ENCODE results near the gene GEMIN4. TPM values are rescaled to one million over a fixed set of nuclear protein-coding genes. Genes with fewer than 3 reads are reported as not detected.
A peak's percentile ranks its signal among the peaks of the same experiment; 100 is the strongest.

The GEMIN4 gene
- total and polyA plus RNA-seq, 4 donors, result 8.1 to 15.8 (median 14.5) TPM

DNA sequence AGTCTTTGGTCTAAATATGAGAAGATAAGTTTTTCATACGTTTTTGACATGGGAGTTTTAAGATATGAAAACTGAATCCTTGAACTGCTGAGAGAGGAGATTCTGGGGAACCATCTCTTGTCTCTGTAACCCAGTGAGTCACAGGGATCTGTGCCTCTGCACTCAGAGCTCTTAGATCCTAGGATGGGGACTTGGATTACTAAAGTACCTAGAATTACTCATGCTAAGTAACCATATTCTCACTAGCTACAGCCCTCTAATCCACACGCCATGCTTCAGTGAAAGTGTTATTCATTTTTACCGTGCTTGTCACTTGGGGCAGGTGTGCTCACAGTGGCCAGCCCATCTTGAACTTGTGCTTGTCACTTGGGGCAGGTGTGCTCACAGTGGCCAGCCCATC, 32.1 kb upstream of the GEMIN4 start:
- H3K36me3 ChIP-seq (ENCODE audit: control insufficient read depth, insufficient read depth, low read length), result peaks cover 25% of the 10 kb centered on the region
- H3K4me3 ChIP-seq (ENCODE audit: low read depth, low read length), result no peak overlapping the region
- H3K27me3 ChIP-seq (ENCODE audit: control insufficient read depth, insufficient read depth, low read length), result no peaks in the 10 kb centered on the region
- H3K27ac ChIP-seq (ENCODE audit: low read depth, low read length), result no peak overlapping the region
- DNase-seq (ENCODE audit: low read depth in 4 of 6, low spot score in 6 of 6), result no peak
- H3K9me3 ChIP-seq (ENCODE audit: control insufficient read depth, insufficient read depth, low read length), result no peaks in the 10 kb centered on the region
- 84% methylated on average over 3 of the region's 3 CpGs for WGBS (ENCODE audit: insufficient coverage)
- peaks cover 20% of the 10 kb centered on the region for H3K4me1 ChIP-seq (ENCODE audit: control insufficient read depth, insufficient read depth, low read length)

DNA sequence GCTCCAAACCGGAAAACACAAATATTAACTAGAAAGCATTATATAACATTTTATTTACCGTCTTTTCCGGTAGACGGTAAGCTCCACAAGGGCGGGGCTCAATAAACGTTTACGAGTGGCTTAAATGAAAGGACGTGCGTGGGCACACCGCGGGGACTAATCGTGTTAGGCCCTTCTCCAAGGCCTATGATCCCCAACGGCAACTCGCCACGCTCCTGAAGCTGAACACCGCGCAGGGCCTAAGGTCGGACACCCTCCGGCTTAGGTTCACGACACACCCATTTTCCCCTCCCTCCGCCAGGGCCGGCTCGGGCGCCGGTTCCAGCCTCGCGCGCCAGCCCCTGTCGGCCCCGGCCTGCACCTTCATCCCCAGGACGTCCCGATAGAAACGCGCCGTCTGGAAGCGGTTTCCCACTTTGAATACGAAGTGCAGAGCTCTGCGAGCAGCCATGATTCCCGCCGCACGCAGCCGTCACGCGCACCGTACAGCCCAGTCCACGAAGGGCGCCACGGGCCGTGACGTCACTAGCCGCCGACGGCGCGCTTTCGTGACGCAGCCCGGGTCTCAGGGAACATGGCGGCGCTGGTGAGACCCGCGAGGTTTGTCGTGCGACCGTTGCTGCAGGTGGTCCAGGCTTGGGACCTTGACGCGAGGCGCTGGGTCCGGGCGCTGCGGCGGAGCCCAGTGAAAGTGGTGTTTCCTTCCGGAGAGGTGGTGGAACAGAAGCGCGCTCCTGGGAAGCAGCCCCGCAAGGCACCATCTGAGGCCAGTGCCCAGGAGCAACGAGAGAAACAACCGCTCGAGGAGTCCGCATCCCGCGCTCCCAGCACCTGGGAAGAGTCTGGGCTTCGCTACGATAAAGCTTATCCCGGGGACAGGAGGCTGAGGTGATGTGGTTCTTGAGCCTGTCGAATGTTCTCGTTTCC, 30.0 kb upstream of the GEMIN4 start, which contains the start of the genes GLOD4 and MRM3:
GLOD4 (minus strand) TSS at position 476 of the 927 bp plus-strand sequence; CDS start at position 451, 25 bp downstream.
MRM3 (plus strand) TSS at position 549 of the 927 bp plus-strand sequence; CDS start at position 575, 26 bp downstream.
- Histone ChIP-seq H3K4me1 (ENCODE audit: control insufficient read depth, insufficient read depth, low read length) (peaks cover 20% of the 10 kb centered on the region), H3K27me3 (ENCODE audit: control insufficient read depth, insufficient read depth, low read length) (no peaks in the 10 kb centered on the region), H3K27ac (ENCODE audit: low read depth, low read length) (peak within 1 kb of the TSS; percentile 75), H3K9me3 (ENCODE audit: control insufficient read depth, insufficient read depth, low read length) (no peaks in the 10 kb centered on the region), H3K36me3 (ENCODE audit: control insufficient read depth, insufficient read depth, low read length) (peaks cover 22% of the 10 kb centered on the region), H3K4me3 (ENCODE audit: low read depth, low read length) (peak within 1 kb of the TSS; percentile 97)
- WGBS (ENCODE audit: insufficient coverage), result under 1% methylated on average over 87 of the region's 87 CpGs
- DNase-seq (ENCODE audit: low read depth in 4 of 6, low spot score in 6 of 6), result peak; percentile 87 to 98 (median 94)

DNA sequence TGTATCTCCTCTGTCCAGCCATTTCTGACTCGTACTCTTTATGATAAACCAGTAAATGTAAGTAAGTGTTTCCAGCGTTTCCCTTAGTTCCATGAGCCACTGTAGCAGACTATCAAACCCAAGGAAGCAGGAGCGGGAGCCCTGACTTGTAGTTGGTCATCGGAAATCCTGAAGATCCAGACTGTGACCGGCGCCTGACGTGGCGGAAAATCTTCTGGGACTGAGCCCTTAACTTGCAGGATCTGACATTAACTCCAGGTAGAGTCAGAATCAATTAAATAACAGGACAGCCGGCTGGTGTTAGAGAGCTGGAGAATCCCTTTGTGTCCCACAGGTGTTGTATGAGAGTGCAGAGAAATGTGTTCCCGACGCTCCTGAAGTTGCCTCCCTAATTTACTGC, 26.0 kb upstream of the GEMIN4 start:
- no peak for DNase-seq (ENCODE audit: low read depth in 4 of 6, low spot score in 6 of 6)
- WGBS (ENCODE audit: insufficient coverage), result 64% methylated on average over 4 of the region's 11 CpGs
- Histone ChIP-seq H3K4me3 (ENCODE audit: low read depth, low read length) (no peak overlapping the region), H3K27ac (ENCODE audit: low read depth, low read length) (no peak overlapping the region), H3K36me3 (ENCODE audit: control insufficient read depth, insufficient read depth, low read length) (peaks cover 46% of the 10 kb centered on the region), H3K4me1 (ENCODE audit: control insufficient read depth, insufficient read depth, low read length) (peaks cover 13% of the 10 kb centered on the region), H3K9me3 (ENCODE audit: control insufficient read depth, insufficient read depth, low read length) (no peaks in the 10 kb centered on the region), H3K27me3 (ENCODE audit: control insufficient read depth, insufficient read depth, low read length) (no peaks in the 10 kb centered on the region)

DNA sequence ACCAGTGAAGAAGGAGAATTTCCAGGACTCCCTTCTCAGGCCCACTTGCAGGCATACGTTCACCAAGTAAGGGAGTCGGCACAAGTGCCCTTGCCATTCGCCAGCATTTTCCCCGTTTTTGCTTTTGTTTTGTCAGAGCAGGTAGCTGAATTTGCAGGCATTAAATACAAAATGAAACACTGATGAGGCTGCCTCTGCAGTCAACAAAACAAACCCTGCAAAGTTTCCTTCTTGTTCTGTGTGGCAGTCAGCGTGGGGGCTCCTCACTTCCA, 22.2 kb upstream of the GEMIN4 start:
- WGBS (ENCODE audit: insufficient coverage), result 73% methylated on average over 4 of the region's 5 CpGs

DNA sequence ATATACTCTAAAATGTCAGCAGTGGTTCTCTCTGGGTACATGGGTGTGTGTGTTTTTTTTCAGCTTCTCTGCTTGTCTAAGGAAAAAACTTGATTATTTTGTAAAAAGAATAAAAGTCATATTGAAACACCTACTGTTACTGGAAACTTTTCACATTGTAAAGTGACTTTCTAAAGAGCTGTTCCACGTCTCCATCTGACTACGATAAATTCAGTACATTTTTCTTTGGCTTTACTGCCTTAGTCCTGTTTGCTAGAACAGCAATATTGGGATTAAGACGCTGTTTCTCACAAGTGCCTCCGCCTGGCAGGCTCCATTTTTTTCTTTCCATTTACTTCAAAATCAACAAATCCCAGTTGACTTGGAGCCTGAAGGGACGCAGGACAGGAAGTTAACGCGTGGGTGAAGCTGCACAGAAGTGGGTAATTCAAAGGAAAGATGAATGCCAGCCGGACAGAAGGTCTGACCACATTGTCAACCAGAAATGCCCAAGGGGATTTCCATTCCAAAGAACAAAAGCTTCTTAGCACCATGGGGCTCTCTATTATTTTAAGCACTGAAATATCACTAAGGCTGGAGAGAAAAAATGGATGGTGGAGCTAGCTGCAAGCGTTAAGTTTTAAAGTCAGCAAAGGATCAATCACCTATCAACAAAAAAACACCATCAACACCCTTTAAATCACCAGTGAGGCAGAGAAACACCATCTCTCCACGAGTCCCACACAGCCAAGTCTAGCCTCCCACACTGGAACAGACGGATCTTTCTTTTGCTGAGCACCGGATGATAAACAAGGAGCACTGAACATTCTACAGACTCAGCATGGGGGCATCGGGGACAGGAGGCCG, 21.6 kb upstream of the GEMIN4 start:
- no peak for DNase-seq (ENCODE audit: low read depth in 4 of 6, low spot score in 6 of 6)
- no peak overlapping the region for H3K27ac ChIP-seq (ENCODE audit: low read depth, low read length)
- peaks cover 66% of the 10 kb centered on the region for H3K36me3 ChIP-seq (ENCODE audit: control insufficient read depth, insufficient read depth, low read length)
- no peaks in the 10 kb centered on the region for H3K9me3 ChIP-seq (ENCODE audit: control insufficient read depth, insufficient read depth, low read length)
- no peaks in the 10 kb centered on the region for H3K4me1 ChIP-seq (ENCODE audit: control insufficient read depth, insufficient read depth, low read length)
- no peaks in the 10 kb centered on the region for H3K27me3 ChIP-seq (ENCODE audit: control insufficient read depth, insufficient read depth, low read length)
- 56% methylated on average over 8 of the region's 14 CpGs for WGBS (ENCODE audit: insufficient coverage)
- no peak overlapping the region for H3K4me3 ChIP-seq (ENCODE audit: low read depth, low read length)

More for the DNA sequence above, 22.2 kb upstream of the GEMIN4 start:
- no peaks in the 10 kb centered on the region for H3K9me3 ChIP-seq (ENCODE audit: control insufficient read depth, insufficient read depth, low read length)
- no peaks in the 10 kb centered on the region for H3K27me3 ChIP-seq (ENCODE audit: control insufficient read depth, insufficient read depth, low read length)
- H3K27ac ChIP-seq (ENCODE audit: low read depth, low read length), result no peak overlapping the region
- no peak for DNase-seq (ENCODE audit: low read depth in 4 of 6, low spot score in 6 of 6)
- no peaks in the 10 kb centered on the region for H3K4me1 ChIP-seq (ENCODE audit: control insufficient read depth, insufficient read depth, low read length)
- peaks cover 65% of the 10 kb centered on the region for H3K36me3 ChIP-seq (ENCODE audit: control insufficient read depth, insufficient read depth, low read length)
- H3K4me3 ChIP-seq (ENCODE audit: low read depth, low read length), result no peak overlapping the region

DNA sequence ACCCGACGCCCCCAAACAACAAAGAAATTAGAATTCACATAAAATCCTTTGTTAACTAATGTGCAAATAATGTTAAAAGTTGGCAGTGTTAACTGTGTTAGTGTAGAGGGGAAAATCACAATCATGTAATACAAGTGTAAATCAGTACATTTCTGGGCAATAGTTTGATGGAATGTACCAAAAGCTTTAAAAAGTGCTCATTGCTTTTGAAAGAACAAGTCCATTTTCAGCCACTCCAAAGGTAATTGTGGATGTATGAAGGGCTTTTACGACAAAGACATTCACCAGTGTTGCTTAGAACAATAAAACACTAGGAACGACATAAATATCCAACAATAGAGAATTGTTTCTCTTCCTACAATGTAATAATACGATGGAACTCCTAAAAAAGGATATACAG, 21.0 kb upstream of the GEMIN4 start:
- Histone ChIP-seq H3K27ac (ENCODE audit: low read depth, low read length) (no peak overlapping the region), H3K4me1 (ENCODE audit: control insufficient read depth, insufficient read depth, low read length) (no peaks in the 10 kb centered on the region), H3K27me3 (ENCODE audit: control insufficient read depth, insufficient read depth, low read length) (no peaks in the 10 kb centered on the region), H3K4me3 (ENCODE audit: low read depth, low read length) (no peak overlapping the region), H3K9me3 (ENCODE audit: control insufficient read depth, insufficient read depth, low read length) (no peaks in the 10 kb centered on the region), H3K36me3 (ENCODE audit: control insufficient read depth, insufficient read depth, low read length) (peaks cover 65% of the 10 kb centered on the region)
- DNase-seq (ENCODE audit: low read depth in 4 of 6, low spot score in 6 of 6), result no peak
- WGBS (ENCODE audit: insufficient coverage), result no CpG with 5 or more reads among the region's 5 CpGs

DNA sequence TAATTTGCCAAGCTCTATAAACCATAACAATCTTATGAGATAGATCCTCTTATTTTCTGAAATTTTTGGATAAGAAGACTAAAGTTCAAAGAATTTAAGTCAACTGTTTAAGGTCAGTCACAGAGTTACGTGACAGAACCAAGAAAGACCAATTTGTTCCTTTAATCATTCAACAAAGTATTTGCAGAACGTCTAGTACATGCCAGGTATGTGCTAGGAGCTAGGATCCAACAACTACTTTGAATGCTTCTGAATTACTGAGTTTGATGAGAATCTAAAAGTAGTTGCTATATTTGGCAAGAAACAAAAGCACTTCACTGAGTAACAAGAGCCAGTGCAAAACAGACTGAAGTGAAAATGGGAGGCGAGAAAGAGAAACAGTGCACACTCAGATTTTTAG, 15.0 kb upstream of the GEMIN4 start:
- H3K4me1 ChIP-seq (ENCODE audit: control insufficient read depth, insufficient read depth, low read length), result no peaks in the 10 kb centered on the region
- H3K4me3 ChIP-seq (ENCODE audit: low read depth, low read length), result no peak overlapping the region
- peaks cover 53% of the 10 kb centered on the region for H3K36me3 ChIP-seq (ENCODE audit: control insufficient read depth, insufficient read depth, low read length)
- H3K9me3 ChIP-seq (ENCODE audit: control insufficient read depth, insufficient read depth, low read length), result no peaks in the 10 kb centered on the region
- DNase-seq (ENCODE audit: low read depth in 4 of 6, low spot score in 6 of 6), result no peak
- 90% methylated on average over 2 of the region's 3 CpGs for WGBS (ENCODE audit: insufficient coverage)
- no peaks in the 10 kb centered on the region for H3K27me3 ChIP-seq (ENCODE audit: control insufficient read depth, insufficient read depth, low read length)
- no peak overlapping the region for H3K27ac ChIP-seq (ENCODE audit: low read depth, low read length)

DNA sequence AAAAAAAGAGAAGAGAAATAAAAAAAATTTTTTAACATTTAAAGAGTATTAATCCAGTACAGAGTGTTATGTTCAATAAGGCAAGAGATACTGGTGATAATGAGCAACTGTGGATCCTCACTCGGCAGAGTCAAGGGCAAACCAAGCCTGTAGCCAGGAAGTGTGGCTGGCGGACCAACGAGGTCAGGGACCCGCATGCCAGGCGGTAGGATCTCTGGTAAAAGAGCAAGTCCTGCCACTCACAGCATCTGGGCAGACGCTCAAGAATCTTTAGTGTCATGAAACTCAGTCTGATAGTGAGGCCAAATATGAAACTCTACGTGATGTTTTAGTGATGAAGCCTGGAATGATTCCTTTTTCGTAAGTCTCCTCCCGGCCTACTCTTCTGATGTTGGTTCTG, 8.3 kb upstream of the GEMIN4 start:
- Histone ChIP-seq H3K4me3 (ENCODE audit: low read depth, low read length) (no peak overlapping the region), H3K27ac (ENCODE audit: low read depth, low read length) (no peak overlapping the region), H3K9me3 (ENCODE audit: control insufficient read depth, insufficient read depth, low read length) (no peaks in the 10 kb centered on the region), H3K36me3 (ENCODE audit: control insufficient read depth, insufficient read depth, low read length) (peaks cover 44% of the 10 kb centered on the region), H3K27me3 (ENCODE audit: control insufficient read depth, insufficient read depth, low read length) (no peaks in the 10 kb centered on the region), H3K4me1 (ENCODE audit: control insufficient read depth, insufficient read depth, low read length) (no peaks in the 10 kb centered on the region)
- 97% methylated on average over 9 of the region's 9 CpGs for WGBS (ENCODE audit: insufficient coverage)
- no peak for DNase-seq (ENCODE audit: low read depth in 4 of 6, low spot score in 6 of 6)

DNA sequence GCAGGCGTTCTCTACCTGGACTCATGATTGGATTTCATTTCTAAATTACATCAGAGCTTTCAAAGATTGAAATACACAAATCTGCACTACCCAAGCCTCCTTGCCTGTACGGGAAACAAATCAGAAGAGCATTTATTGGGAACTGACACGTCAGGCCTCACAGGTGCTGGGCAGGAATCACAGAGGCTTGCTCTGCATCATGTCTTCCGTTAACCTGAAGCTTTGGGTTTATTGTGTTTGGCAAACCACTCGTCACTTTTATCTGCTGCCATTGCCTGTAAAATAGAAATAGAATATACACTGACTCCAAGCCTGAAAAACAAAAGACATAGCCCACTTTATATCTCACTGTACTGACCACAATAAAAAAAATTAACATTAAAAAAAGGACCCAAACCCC, 7.9 kb upstream of the GEMIN4 start:
- Histone ChIP-seq H3K4me3 (ENCODE audit: low read depth, low read length) (no peak overlapping the region), H3K4me1 (ENCODE audit: control insufficient read depth, insufficient read depth, low read length) (no peaks in the 10 kb centered on the region), H3K36me3 (ENCODE audit: control insufficient read depth, insufficient read depth, low read length) (peaks cover 42% of the 10 kb centered on the region), H3K27me3 (ENCODE audit: control insufficient read depth, insufficient read depth, low read length) (no peaks in the 10 kb centered on the region), H3K27ac (ENCODE audit: low read depth, low read length) (no peak overlapping the region), H3K9me3 (ENCODE audit: control insufficient read depth, insufficient read depth, low read length) (no peaks in the 10 kb centered on the region)
- DNase-seq (ENCODE audit: low read depth in 4 of 6, low spot score in 6 of 6), result no peak
- WGBS (ENCODE audit: insufficient coverage), result 96% methylated on average over 3 of the region's 5 CpGs
